ENCODE measurements around the gene IGLL1.
"Not testable (repeated sequence)": the region's sequence is repeated elsewhere in the genome, so short reads cannot be mapped to it uniquely, and the experiment has no call there.

GRCh38 chr22:23541849-23542281, 38.2 kb downstream of the IGLL1 start:
- TF ChIP-seq CTCF (IDR thresholded peaks at IDR 0.05; ENCODE audit: low read depth, low read length, poor library complexity, severe bottlenecking) = peak; percentile 38
- TF ChIP-seq EZH2phosphoT487 (IDR thresholded peaks at IDR 0.05; ENCODE audit: borderline replicate concordance, low read length) = not testable (repeated sequence)

All from DOHH2 (cell line).